Measurements from ENCODE around the gene BACE1-AS.

The BACE1-AS gene

DNA sequence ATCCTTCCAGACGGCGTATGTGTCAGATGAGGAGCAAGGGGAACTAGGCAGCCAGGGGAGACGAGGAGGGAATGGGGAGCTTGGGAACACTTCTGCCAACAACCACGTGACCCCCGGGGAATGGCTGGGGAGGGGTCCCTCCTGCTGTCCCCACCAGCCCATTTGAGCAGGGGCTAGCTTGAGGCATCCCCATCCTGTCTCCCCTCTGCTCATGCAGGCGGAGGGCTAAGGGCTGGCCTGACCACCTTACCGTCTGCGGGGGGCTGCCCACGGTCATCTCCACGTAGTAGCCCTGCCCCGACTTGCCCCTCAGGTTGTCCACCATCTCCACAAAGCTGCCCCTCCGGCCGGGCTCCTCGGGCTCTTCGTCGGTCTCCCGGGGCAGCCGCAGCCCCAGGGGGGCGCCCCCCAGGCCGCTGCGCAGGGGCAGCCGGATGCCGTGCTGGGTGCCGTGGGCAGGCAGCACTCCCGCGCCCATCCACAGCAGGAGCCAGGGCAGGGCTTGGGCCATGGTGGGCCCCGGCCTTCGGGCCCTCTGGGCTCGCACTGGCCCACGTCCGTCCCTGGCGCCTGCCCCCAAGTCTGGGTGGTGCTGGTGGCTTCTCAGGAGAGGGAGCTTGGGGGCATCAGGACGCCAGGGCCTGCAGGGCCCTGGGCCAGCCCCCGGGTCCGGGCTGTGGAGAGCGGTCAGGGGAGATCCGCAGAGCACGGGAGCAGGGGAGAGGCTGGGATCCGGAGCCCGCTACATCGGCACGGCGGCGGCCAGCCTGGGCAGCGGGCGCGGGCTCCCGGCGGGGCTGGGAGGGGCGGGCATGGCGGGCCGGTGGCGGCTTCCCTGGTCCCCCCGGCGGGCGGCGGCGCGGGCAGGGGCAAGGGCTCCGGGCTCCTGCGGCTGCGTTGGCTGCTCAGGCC is 24.4 kb downstream of the BACE1-AS start:
- Histone ChIP-seq H3K27me3 (ENCODE audit: low read length) (no peaks in the 10 kb centered on the region), H3F3A (ENCODE audit: insufficient read depth) (no peaks in the 10 kb centered on the region)

GRCh38 chr11:117316197-117316961 is 25.2 kb downstream of the BACE1-AS start, which contains the start of gene BACE1:
Gene BACE1, minus strand, starts transcription at chr11:117316256. Its CDS starts 461 bp downstream, at chr11:117315795.
- Histone ChIP-seq H3F3A (ENCODE audit: insufficient read depth) (no peaks in the 10 kb centered on the region), H3K4me3 (ENCODE audit: insufficient read depth, low read length, poor library complexity, severe bottlenecking) (no peak within 1 kb of the TSS), H3K27ac (ENCODE audit: low read depth, low read length) (no peak within 1 kb of the TSS), H3K79me2 (ENCODE audit: insufficient read depth, low read length) (no peaks in the 10 kb centered on the region), H3K36me3 (ENCODE audit: low read length) (no peaks in the 10 kb centered on the region), H3K9me3 (ENCODE audit: insufficient read depth, low read length) (no peaks in the 10 kb centered on the region), H3K9me2 (replicated peaks; ENCODE audit: insufficient read depth, low read length) (no peaks in the 10 kb centered on the region), H2AFZ (ENCODE audit: low read depth, low read length, severe bottlenecking) (no peak within 1 kb of the TSS), H3K27me3 (ENCODE audit: low read length) (no peaks in the 10 kb centered on the region), H3K4me2 (ENCODE audit: low read depth, low read length, poor library complexity, severe bottlenecking) (no peak within 1 kb of the TSS), H4K20me1 (ENCODE audit: low read depth, low read length) (no peaks in the 10 kb centered on the region), H3K9ac (ENCODE audit: low read length) (no peak within 1 kb of the TSS)
- TF ChIP-seq EZH2phosphoT487 (conservative IDR thresholded peaks at IDR 0.05; ENCODE audit: low read length) = no peak
- TF ChIP-seq, protein P1, sequence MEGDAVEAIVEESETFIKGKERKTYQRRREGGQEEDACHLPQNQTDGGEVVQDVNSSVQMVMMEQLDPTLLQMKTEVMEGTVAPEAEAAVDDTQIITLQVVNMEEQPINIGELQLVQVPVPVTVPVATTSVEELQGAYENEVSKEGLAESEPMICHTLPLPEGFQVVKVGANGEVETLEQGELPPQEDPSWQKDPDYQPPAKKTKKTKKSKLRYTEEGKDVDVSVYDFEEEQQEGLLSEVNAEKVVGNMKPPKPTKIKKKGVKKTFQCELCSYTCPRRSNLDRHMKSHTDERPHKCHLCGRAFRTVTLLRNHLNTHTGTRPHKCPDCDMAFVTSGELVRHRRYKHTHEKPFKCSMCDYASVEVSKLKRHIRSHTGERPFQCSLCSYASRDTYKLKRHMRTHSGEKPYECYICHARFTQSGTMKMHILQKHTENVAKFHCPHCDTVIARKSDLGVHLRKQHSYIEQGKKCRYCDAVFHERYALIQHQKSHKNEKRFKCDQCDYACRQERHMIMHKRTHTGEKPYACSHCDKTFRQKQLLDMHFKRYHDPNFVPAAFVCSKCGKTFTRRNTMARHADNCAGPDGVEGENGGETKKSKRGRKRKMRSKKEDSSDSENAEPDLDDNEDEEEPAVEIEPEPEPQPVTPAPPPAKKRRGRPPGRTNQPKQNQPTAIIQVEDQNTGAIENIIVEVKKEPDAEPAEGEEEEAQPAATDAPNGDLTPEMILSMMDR (IDR thresholded peaks at IDR 0.05; ENCODE audit: insufficient read depth, low read length, poor library complexity, severe bottlenecking) = no peak

More for the DNA sequence above, 24.4 kb downstream of the BACE1-AS start:
- no peak overlapping the region for H2AFZ ChIP-seq (ENCODE audit: low read depth, low read length, severe bottlenecking)
- H3K4me2 ChIP-seq (ENCODE audit: low read depth, low read length, poor library complexity, severe bottlenecking) = no peak overlapping the region
- H3K4me3 ChIP-seq (ENCODE audit: insufficient read depth, low read length, poor library complexity, severe bottlenecking) = no peak overlapping the region
- no peaks in the 10 kb centered on the region for H3K9me2 ChIP-seq (replicated peaks; ENCODE audit: insufficient read depth, low read length)
- H3K9me3 ChIP-seq (ENCODE audit: insufficient read depth, low read length) = no peaks in the 10 kb centered on the region
- H3K27ac ChIP-seq (ENCODE audit: low read depth, low read length) = no peak overlapping the region
- no peak overlapping the region for H3K9ac ChIP-seq (ENCODE audit: low read length)
- H3K36me3 ChIP-seq (ENCODE audit: low read length) = no peaks in the 10 kb centered on the region
- TF ChIP-seq, protein P1 (IDR thresholded peaks at IDR 0.05; ENCODE audit: insufficient read depth, low read length, poor library complexity, severe bottlenecking) = no peak
- no peak for TF ChIP-seq EZH2phosphoT487 (conservative IDR thresholded peaks at IDR 0.05; ENCODE audit: low read length)
- no peaks in the 10 kb centered on the region for H4K20me1 ChIP-seq (ENCODE audit: low read depth, low read length)
- no peaks in the 10 kb centered on the region for H3K79me2 ChIP-seq (ENCODE audit: insufficient read depth, low read length)

- Histone ChIP-seq H3K9me2 (replicated peaks; ENCODE audit: insufficient read depth, low read length) (no peaks in the 10 kb centered on the region), H2AFZ (ENCODE audit: low read depth, low read length, severe bottlenecking) (no peak overlapping the region), H3K36me3 (ENCODE audit: low read length) (no peaks in the 10 kb centered on the region), H3K4me2 (ENCODE audit: low read depth, low read length, poor library complexity, severe bottlenecking) (no peak overlapping the region), H3K4me3 (ENCODE audit: insufficient read depth, low read length, poor library complexity, severe bottlenecking) (no peak overlapping the region), H4K20me1 (ENCODE audit: low read depth, low read length) (no peaks in the 10 kb centered on the region), H3K79me2 (ENCODE audit: insufficient read depth, low read length) (no peaks in the 10 kb centered on the region), H3F3A (ENCODE audit: insufficient read depth) (no peaks in the 10 kb centered on the region), H3K9ac (ENCODE audit: low read length) (no peak overlapping the region), H3K27me3 (ENCODE audit: low read length) (no peaks in the 10 kb centered on the region), H3K27ac (ENCODE audit: low read depth, low read length) (no peak overlapping the region), H3K9me3 (ENCODE audit: insufficient read depth, low read length) (no peaks in the 10 kb centered on the region)
- TF ChIP-seq, protein P1 (IDR thresholded peaks at IDR 0.05; ENCODE audit: insufficient read depth, low read length, poor library complexity, severe bottlenecking) = no peak
- no peak for TF ChIP-seq EZH2phosphoT487 (conservative IDR thresholded peaks at IDR 0.05; ENCODE audit: low read length)
These were observed 27.6 kb downstream of the BACE1-AS start for GRCh38 chr11:117318738-117319137.

All from SU-DHL-6 (cell line).